SKM-1 treated with dmso at 0.1 percent for 144 hours (cell line): ENCODE data around the gene TGM1.

Source experiments
- DNase-seq: peaks from one replicate; lab custom pipeline; 2025; ENCODE audit not compliant: unreplicated experiment; lab: John Stamatoyannopoulos, UW

The TGM1 gene

GRCh38 chr14:24271134-24271833 lies 8.3 kb upstream of the TGM1 start, which contains the start of gene RABGGTA:
Gene RABGGTA, minus strand, starts transcription at chr14:24271597. Its CDS starts 482 bp downstream, at chr14:24271115.
- DNase-seq = peak; percentile 52

- no peak for DNase-seq
Measured at GRCh38 chr14:24270537-24271133, 7.7 kb upstream of the TGM1 start.

GRCh38 chr14:24269910-24270536 lies 7.0 kb upstream of the TGM1 start:
- DNase-seq = no peak

- no peak for DNase-seq
Measured at GRCh38 chr14:24269368-24269767, 6.4 kb upstream of the TGM1 start.

- DNase-seq = no peak
Measured at GRCh38 chr14:24268225-24268624, 5.2 kb upstream of the TGM1 start.

- no peak for DNase-seq
Measured at GRCh38 chr14:24267516-24267915, 4.5 kb upstream of the TGM1 start.

GRCh38 chr14:24266344-24267244 lies 3.6 kb upstream of the TGM1 start:
- DNase-seq = no peak

GRCh38 chr14:24264298-24264697 lies 1.3 kb upstream of the TGM1 start:
- DNase-seq = no peak

- no peak for DNase-seq
Measured at GRCh38 chr14:24263848-24264247, 871 bp upstream of the TGM1 start.

GRCh38 chr14:24261969-24262327 lies 1.0 kb downstream of the TGM1 start:
- DNase-seq = no peak

GRCh38 chr14:24261256-24261968 lies 1.6 kb downstream of the TGM1 start:
- DNase-seq = no peak

GRCh38 chr14:24260780-24261157 lies 2.2 kb downstream of the TGM1 start:
- DNase-seq = no peak

- DNase-seq = no peak
Measured at GRCh38 chr14:24260026-24260779, 2.8 kb downstream of the TGM1 start.

GRCh38 chr14:24259282-24260025 lies 3.5 kb downstream of the TGM1 start:
- no peak for DNase-seq

- DNase-seq = no peak
Measured at GRCh38 chr14:24258548-24259265, 4.3 kb downstream of the TGM1 start.

- DNase-seq = no peak
Measured at GRCh38 chr14:24258119-24258518, 4.9 kb downstream of the TGM1 start.

GRCh38 chr14:24256960-24257359 lies 6.0 kb downstream of the TGM1 start:
- no peak for DNase-seq

- no peak for DNase-seq
Measured at GRCh38 chr14:24255931-24256711, 6.9 kb downstream of the TGM1 start.
